Measurements from ENCODE around the gene NRP2.

GRCh38 chr2:205654878-205655605 is 27.3 kb upstream of the NRP2 start:
- TF ChIP-seq CTCF (IDR thresholded peaks at IDR 0.05) (no peak), POLR2A (IDR thresholded peaks at IDR 0.05) (no peak)
